ENCODE measurements around the gene TRIM14. TPM values are rescaled to one million over a fixed set of nuclear protein-coding genes. Genes with fewer than 3 reads are reported as not detected.
"Not testable (repeated sequence)": the region's sequence is repeated elsewhere in the genome, so short reads cannot be mapped to it uniquely, and the experiment has no call there.

The TRIM14 gene
- polyA plus RNA-seq, 1 experiment: 9.9 TPM

- H3K36me3 ChIP-seq (ENCODE audit: control insufficient read depth, insufficient read depth, low read length): no peaks in the 10 kb centered on the region
- POLR2A ChIA-PET: no interaction called here
- CTCF ChIA-PET: interaction anchor here (0.6 to 1.3 kb wide), 2 partner anchors 12 to 141 kb away, joined by 3 to 4 read pairs; no protein-coding TSS in a partner anchor
- H3K27me3 ChIP-seq (ENCODE audit: control insufficient read depth, insufficient read depth, low read length): no peaks in the 10 kb centered on the region
- no peak for DNase-seq (ENCODE audit: low read depth)
- no peak for TF ChIP-seq CTCF (IDR thresholded peaks at IDR 0.05; ENCODE audit: insufficient read depth, low read depth, low read length)
- H3K4me3 ChIP-seq (ENCODE audit: low read depth, low read length): no peak overlapping the region
Observed at GRCh38 chr9:98121058-98121457, 2.0 kb upstream of the TRIM14 start.

GRCh38 chr9:98120476-98120875 is 1.5 kb upstream of the TRIM14 start:
- Histone ChIP-seq H3K4me3 (ENCODE audit: low read depth, low read length) (no peak overlapping the region), H3K27me3 (ENCODE audit: control insufficient read depth, insufficient read depth, low read length) (no peaks in the 10 kb centered on the region), H3K36me3 (ENCODE audit: control insufficient read depth, insufficient read depth, low read length) (no peaks in the 10 kb centered on the region)
- no peak for TF ChIP-seq CTCF (IDR thresholded peaks at IDR 0.05; ENCODE audit: insufficient read depth, low read depth, low read length)
- POLR2A ChIA-PET: no interaction called here
- DNase-seq (ENCODE audit: low read depth): no peak
- CTCF ChIA-PET: interaction anchor here (0.6 kb wide), 1 partner anchor 142 kb away, joined by 3 read pairs; no protein-coding TSS in a partner anchor

- Histone ChIP-seq H3K4me3 (ENCODE audit: low read depth, low read length) (peak overlapping the region; percentile 75), H3K27me3 (ENCODE audit: control insufficient read depth, insufficient read depth, low read length) (no peaks in the 10 kb centered on the region), H3K36me3 (ENCODE audit: control insufficient read depth, insufficient read depth, low read length) (no peaks in the 10 kb centered on the region)
- peak; percentile 45; the same call in 1 of the 2 replicates for TF ChIP-seq CTCF (IDR thresholded peaks at IDR 0.05; ENCODE audit: insufficient read depth, low read depth, low read length)
- ChIA-PET POLR2A (no interaction called here), CTCF (interaction anchor here (0.9 to 1.6 kb wide), 5 partner anchors 9 to 194 kb away, joined by 3 to 5 read pairs (median 3); no protein-coding TSS in a partner anchor)
- DNase-seq (ENCODE audit: low read depth): no peak
Observed at GRCh38 chr9:98117984-98118639, 910 bp downstream of the TRIM14 start.

GRCh38 chr9:98117097-98117496 is 1.9 kb downstream of the TRIM14 start:
- H3K36me3 ChIP-seq (ENCODE audit: control insufficient read depth, insufficient read depth, low read length); DNase-seq (ENCODE audit: low read depth); H3K27me3 ChIP-seq (ENCODE audit: control insufficient read depth, insufficient read depth, low read length); H3K4me3 ChIP-seq (ENCODE audit: low read depth, low read length); CTCF ChIA-PET; POLR2A ChIA-PET: not testable (repeated sequence)

- no peak for TF ChIP-seq CTCF (IDR thresholded peaks at IDR 0.05; ENCODE audit: insufficient read depth, low read depth, low read length)
- no peak for DNase-seq (ENCODE audit: low read depth)
- CTCF ChIA-PET: interaction anchor here (1.3 to 1.4 kb wide), 2 partner anchors 9 to 35 kb away, joined by 5 to 7 read pairs; no protein-coding TSS in a partner anchor
- H3K27me3 ChIP-seq (ENCODE audit: control insufficient read depth, insufficient read depth, low read length): no peaks in the 10 kb centered on the region
- POLR2A ChIA-PET: no interaction called here
- H3K4me3 ChIP-seq (ENCODE audit: low read depth, low read length): no peak overlapping the region
- H3K36me3 ChIP-seq (ENCODE audit: control insufficient read depth, insufficient read depth, low read length): no peaks in the 10 kb centered on the region; the same call in 1 of the 2 replicates
Observed at GRCh38 chr9:98109052-98109451, 10.0 kb downstream of the TRIM14 start.

All from BJ (cell line).